A549 treated with GW870086 at 1 μM for 4 hours (cell line): ENCODE results near the gene DRAM1. TPM values are rescaled to one million over a fixed set of nuclear protein-coding genes. Genes with fewer than 3 reads are reported as not detected.

Source experiments
- total RNA-seq: library from RNA; stranded (reverse); fragments of 200-300 nt; extraction: Qiagen RNA extraction; gene quantifications from 5 replicates; pipeline ENCODE4 v1.2.3, GENCODE V29; 2022; ENCODE audit warnings: low read depth

Gene DRAM1, protein sequence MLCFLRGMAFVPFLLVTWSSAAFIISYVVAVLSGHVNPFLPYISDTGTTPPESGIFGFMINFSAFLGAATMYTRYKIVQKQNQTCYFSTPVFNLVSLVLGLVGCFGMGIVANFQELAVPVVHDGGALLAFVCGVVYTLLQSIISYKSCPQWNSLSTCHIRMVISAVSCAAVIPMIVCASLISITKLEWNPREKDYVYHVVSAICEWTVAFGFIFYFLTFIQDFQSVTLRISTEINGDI
- 18.1 to 21.9 TPM (median 18.7 TPM) in 5 replicates for total RNA-seq

DNA sequence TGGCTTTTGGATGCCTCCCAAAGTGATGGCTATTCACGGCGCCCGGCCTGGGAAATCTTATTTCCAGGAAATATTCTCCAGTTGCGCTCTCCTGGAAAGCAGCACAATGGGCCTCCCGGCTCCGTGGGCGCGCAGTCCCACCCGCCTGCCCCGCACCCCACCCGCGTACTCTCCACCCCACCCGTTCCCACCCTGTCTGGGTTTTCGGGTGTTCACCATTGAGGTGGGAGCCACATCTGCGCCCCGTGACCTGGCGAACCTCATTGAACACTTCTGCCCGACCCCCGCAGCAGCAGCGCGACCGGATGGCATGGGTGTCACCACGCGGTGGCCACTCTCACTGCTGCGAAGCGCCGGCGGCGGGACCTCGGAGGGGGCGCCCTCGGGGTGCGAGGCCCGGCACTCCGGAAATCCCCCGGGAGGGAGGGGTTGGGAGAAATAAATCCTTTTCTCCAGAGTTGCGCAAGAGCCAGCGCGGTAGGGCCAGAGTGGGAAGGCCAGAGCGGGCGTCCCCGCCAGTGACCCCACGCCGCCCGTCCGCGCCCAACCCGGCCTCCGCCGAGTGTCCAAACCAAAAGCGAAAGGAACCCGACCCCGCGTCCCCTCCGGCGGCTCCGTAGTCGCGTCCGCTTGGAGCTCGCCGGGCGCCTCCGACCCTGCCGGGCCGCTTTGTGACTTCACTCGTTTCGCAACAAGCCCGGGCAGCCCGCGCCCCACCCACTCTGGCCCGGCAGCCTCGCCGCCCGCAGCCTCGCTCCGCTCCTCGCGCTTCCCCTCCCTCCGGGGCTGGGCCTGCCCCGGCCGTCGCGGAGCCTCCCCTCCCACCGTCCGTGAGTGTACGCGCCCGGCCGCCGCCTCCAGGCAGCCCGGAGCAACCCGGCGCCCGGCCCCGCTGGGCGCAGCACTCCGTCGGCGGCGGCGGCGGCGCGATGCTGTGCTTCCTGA, at the start of gene DRAM1:
TSS of gene DRAM1 (plus strand) at position 720 of the 945 bp plus-strand sequence. CDS start at position 930, 210 bp downstream.

DNA sequence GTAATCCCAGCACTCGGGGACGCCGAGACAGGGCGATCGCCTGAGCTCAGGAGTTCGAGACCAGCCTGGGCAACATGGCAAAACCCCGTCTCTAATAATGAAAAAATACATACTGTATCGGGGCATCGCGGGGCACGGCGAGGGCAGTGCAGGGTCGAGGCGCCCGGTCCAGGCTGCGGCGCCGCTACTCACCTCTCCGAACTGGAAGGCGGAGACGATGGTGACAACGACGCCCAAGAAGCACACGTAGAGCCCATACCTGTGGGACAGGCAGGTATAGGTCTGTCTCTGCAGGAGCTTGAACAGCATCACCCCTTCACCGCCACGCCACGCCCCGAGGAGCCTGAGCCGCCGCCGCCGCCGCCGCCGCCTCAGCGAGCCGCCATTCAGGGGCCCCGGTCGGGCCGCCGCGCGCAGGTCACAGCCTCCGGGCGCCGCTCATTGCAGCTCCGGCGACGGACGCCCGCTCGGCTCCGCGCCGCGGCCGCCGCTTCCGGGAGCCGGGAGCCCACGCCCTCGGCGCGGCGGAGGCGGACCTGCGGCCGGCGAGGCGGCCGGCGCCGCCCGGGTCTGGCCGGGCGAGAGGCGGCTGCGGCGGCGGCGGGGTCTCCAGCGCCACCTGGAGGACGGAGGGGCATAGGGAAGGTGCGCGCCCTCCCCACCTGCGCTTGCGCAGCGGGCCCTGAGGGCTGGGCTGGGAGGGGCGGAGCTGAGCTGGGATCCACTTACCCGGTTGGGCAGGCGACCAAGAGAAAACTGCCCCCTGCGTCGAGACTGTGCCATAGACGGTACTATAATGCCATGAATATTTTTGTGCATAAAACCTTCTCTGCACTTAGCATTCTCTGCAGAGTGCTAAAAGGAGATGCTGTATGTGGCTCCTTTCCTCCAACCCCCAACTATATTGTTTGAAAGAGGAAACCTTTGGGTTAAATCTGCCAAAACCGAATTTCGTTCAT, 46.7 kb upstream of the DRAM1 start, which contains the start of gene GNPTAB:
TSS of gene GNPTAB (minus strand) at position 593 of the 959 bp plus-strand sequence. CDS start at position 309, 284 bp downstream.

Other genes starting within 250 kb of the DRAM1 start
- 46.7 to 76.7 TPM (median 70.8 TPM) in 5 replicates for gene CHPT1, start 179.9 kb upstream of the DRAM1 start, total RNA-seq
- gene SYCP3, start 138.1 kb upstream of the DRAM1 start, total RNA-seq, result 0.17 to 0.18 TPM in 2 of 5 replicates, not detected in the others
- 9.6 to 14.9 TPM (median 13.5 TPM) in 5 replicates for gene GNPTAB, start 46.6 kb upstream of the DRAM1 start, total RNA-seq
- gene WASHC3, start 184.4 kb downstream of the DRAM1 start, total RNA-seq, result 30.5 to 33.5 TPM (median 31.3 TPM) in 5 replicates
- gene NUP37, start 242.5 kb downstream of the DRAM1 start, total RNA-seq, result 66.7 to 81.9 TPM (median 72.4 TPM) in 5 replicates
- 16.8 to 24.2 TPM (median 20.5 TPM) in 5 replicates for gene PARPBP, start 242.6 kb downstream of the DRAM1 start, total RNA-seq